ENCODE data around the gene TEDC1.

Gene TEDC1

DNA sequence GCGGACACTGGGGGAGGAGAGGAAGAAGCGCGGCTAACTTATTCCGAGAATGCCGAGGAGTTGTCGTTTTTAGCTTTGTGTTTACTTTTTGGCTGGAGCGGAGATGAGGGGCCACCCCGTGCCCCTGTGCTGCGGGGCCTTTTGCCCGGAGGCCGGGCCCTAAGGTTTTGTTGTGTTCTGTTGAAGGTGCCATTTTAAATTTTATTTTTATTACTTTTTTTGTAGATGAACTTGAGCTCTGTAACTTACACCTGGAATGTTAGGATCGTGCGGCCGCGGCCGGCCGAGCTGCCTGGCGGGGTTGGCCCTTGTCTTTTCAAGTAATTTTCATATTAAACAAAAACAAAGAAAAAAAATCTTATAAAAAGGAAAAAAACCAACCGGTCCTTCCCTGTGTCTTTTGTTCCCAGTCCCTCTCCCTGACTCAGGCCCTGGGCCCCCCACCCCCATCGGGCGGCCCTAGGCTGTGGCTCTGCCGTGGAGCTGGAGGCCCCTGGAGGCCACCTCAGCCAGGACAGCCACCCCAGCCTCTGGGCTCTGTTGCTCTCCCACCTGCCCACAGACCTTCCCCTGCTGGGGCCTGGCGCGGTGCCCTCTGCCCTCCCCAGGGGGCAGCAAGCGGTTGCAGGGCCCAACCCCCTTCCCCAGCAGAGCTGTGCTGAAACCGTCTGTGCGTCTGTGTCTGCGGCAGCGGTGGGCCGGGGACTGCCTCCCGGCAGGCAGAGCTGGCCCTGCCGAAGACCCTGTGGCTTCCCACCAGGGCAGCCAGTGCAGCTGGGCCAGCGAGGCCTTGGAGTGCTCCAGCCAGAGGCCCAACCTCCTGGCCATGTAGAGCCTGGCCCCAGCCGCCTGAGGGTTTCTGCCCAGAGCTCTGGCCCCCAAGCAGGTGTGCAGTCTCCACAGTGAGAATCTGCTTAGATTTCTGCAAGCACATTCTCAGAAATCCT is 20.4 kb upstream of the TEDC1 start:
- Histone ChIP-seq H3K4me3 (ENCODE audit: insufficient read depth in 1 of 2, low read depth in 1 of 2, low read length in 2 of 2) (no peak overlapping the region), H2AK5ac (ENCODE audit: low read length, severe bottlenecking) (no peak overlapping the region), H3K79me1 (replicated peaks; ENCODE audit: low read length, poor library complexity, severe bottlenecking) (peaks cover 1% of the 10 kb centered on the region), H3K4ac (ENCODE audit: low read depth in 1 of 2, low read length in 2 of 2) (no peak overlapping the region), H3K4me1 (ENCODE audit: control insufficient read depth, insufficient read depth, low read depth, low read length) (peaks cover 79% of the 10 kb centered on the region), H4K91ac (ENCODE audit: low read length) (peak overlapping the region; percentile 31), H3K18ac (ENCODE audit: low read depth in 1 of 2, low read length in 2 of 2) (no peak overlapping the region), H2BK120ac (ENCODE audit: low read depth, low read length) (no peak overlapping the region), H3K23ac (ENCODE audit: low read length in 2 of 2) (no peak overlapping the region), H3K36me3 (ENCODE audit: control insufficient read depth in 1 of 2, insufficient read depth in 2 of 2, low read depth in 1 of 2, low read length in 2 of 2) (peaks cover 15 to 65% of the 10 kb centered on the region in 2 experiments), H2AFZ (ENCODE audit: low read depth, low read length) (no peak overlapping the region), H3K4me2 (ENCODE audit: low read length, poor library complexity, severe bottlenecking) (peak overlapping the region; percentile 27), H4K8ac (ENCODE audit: low read length) (no peak overlapping the region), H2BK12ac (ENCODE audit: low read length in 2 of 2) (no peak overlapping the region), H3K9me3 (ENCODE audit: control insufficient read depth, low read length) (no peaks in the 10 kb centered on the region), H3K27me3 (ENCODE audit: control insufficient read depth in 1 of 2, insufficient read depth in 1 of 2, low read length in 2 of 2) (peaks cover 5 to 6% of the 10 kb centered on the region in 2 experiments), H2BK15ac (ENCODE audit: low read depth, poor library complexity, severe bottlenecking) (no peak overlapping the region), H3K27ac (ENCODE audit: low read length, poor library complexity, severe bottlenecking) (peak overlapping the region; percentile 18), H2BK5ac (ENCODE audit: low read depth, low read length, poor library complexity, severe bottlenecking) (no peak overlapping the region), H3K9ac (ENCODE audit: low read length) (no peak overlapping the region), H3K14ac (ENCODE audit: low read length in 2 of 2) (no peak overlapping the region)
- 86% methylated on average over 29 of the region's 34 CpGs for WGBS
- DNase-seq, result no peak

DNA sequence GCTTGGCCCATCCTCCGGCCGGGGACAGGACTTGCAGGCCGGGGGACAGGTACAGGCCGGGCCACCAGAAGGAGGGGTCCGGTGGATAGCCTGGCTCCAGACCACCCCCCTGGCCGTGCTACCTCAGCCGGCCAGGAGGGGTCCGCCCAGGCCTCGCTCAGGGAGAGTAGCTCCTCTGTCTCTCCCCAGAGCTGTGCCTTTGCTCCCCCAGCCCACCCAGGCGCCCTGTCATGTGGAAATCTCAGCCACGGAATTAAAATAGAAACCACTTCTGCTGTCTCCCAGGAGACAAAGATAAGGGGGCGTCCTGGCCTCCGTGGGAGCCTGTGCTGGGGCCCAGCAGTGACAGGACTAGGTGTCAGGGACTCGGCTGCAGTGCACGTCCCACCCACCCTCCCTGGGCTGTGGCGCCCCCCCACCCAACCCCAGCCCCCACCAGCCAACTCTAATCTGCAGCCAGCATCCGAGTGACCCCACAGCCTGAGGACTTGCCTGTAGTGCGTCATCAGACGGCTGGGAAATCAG is 19.7 kb upstream of the TEDC1 start:
- Histone ChIP-seq H3K9me3 (ENCODE audit: control insufficient read depth, low read length) (no peaks in the 10 kb centered on the region), H3K9ac (ENCODE audit: low read length) (no peak overlapping the region), H3K36me3 (ENCODE audit: control insufficient read depth in 1 of 2, insufficient read depth in 2 of 2, low read depth in 1 of 2, low read length in 2 of 2) (peaks cover 14 to 58% of the 10 kb centered on the region in 2 experiments), H3K4me2 (ENCODE audit: low read length, poor library complexity, severe bottlenecking) (no peak overlapping the region), H2BK12ac (ENCODE audit: low read length in 2 of 2) (no peak overlapping the region), H2BK15ac (ENCODE audit: low read depth, poor library complexity, severe bottlenecking) (no peak overlapping the region), H2AK5ac (ENCODE audit: low read length, severe bottlenecking) (no peak overlapping the region), H2AFZ (ENCODE audit: low read depth, low read length) (no peak overlapping the region), H3K27me3 (ENCODE audit: control insufficient read depth in 1 of 2, insufficient read depth in 1 of 2, low read length in 2 of 2) (peaks cover 10 to 13% of the 10 kb centered on the region in 2 experiments), H2BK5ac (ENCODE audit: low read depth, low read length, poor library complexity, severe bottlenecking) (no peak overlapping the region), H4K8ac (ENCODE audit: low read length) (no peak overlapping the region), H3K18ac (ENCODE audit: low read depth in 1 of 2, low read length in 2 of 2) (no peak overlapping the region), H3K4me3 (ENCODE audit: insufficient read depth in 1 of 2, low read depth in 1 of 2, low read length in 2 of 2) (no peak overlapping the region), H3K23ac (ENCODE audit: low read length in 2 of 2) (no peak overlapping the region), H3K14ac (ENCODE audit: low read length in 2 of 2) (no peak overlapping the region), H3K4me1 (ENCODE audit: control insufficient read depth, insufficient read depth, low read depth, low read length) (peaks cover 79% of the 10 kb centered on the region), H3K27ac (ENCODE audit: low read length, poor library complexity, severe bottlenecking) (no peak overlapping the region), H3K79me1 (replicated peaks; ENCODE audit: low read length, poor library complexity, severe bottlenecking) (no peaks in the 10 kb centered on the region), H3K4ac (ENCODE audit: low read depth in 1 of 2, low read length in 2 of 2) (no peak overlapping the region), H2BK120ac (ENCODE audit: low read depth, low read length) (no peak overlapping the region), H4K91ac (ENCODE audit: low read length) (no peak overlapping the region)
- peak; percentile 52 for DNase-seq
- 54% methylated on average over 18 of the region's 19 CpGs for WGBS

DNA sequence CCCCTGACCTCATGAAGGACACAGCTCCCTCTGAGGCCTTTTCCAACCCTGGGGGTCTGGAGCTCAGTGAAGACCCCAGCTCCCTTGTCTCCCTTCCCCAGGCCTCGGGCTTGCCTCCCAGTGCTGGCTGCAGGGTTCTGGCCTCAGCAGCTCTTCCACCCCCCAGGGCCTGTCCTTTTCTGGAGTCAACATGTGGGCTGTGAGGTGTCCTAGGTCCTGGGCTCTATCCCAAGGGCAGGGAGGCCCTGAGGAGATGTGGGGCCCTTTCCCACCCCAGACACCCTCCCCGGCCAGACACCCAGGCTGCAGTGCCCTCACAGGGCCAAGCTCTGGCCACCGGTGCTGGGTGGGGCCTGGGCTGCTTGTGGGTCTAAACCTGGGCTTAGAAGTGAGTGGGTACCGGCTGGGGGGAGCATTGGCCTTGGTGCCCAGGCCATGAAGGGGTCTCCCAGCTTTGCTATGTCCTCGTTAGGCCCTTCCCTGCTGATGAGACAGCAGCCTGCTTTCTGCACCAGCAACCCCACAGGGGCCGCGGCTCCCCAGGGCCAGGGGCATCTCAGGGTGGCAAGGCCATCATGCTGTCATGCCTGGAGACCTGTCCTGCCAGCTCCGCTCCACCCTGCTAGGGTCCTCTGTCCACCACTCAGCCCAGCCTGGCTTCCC is 19.1 kb upstream of the TEDC1 start:
- no peak for DNase-seq
- Histone ChIP-seq H3K23ac (ENCODE audit: low read length in 2 of 2) (no peak overlapping the region), H3K36me3 (ENCODE audit: control insufficient read depth in 1 of 2, insufficient read depth in 2 of 2, low read depth in 1 of 2, low read length in 2 of 2) (peaks cover 14 to 52% of the 10 kb centered on the region in 2 experiments), H2BK120ac (ENCODE audit: low read depth, low read length) (no peak overlapping the region), H3K18ac (ENCODE audit: low read depth in 1 of 2, low read length in 2 of 2) (no peak overlapping the region), H4K8ac (ENCODE audit: low read length) (no peak overlapping the region), H4K91ac (ENCODE audit: low read length) (no peak overlapping the region), H2AK5ac (ENCODE audit: low read length, severe bottlenecking) (no peak overlapping the region), H3K27ac (ENCODE audit: low read length, poor library complexity, severe bottlenecking) (no peak overlapping the region), H2BK5ac (ENCODE audit: low read depth, low read length, poor library complexity, severe bottlenecking) (no peak overlapping the region), H2BK12ac (ENCODE audit: low read length in 2 of 2) (no peak overlapping the region), H2BK15ac (ENCODE audit: low read depth, poor library complexity, severe bottlenecking) (no peak overlapping the region), H3K4me3 (ENCODE audit: insufficient read depth in 1 of 2, low read depth in 1 of 2, low read length in 2 of 2) (no peak overlapping the region), H3K9ac (ENCODE audit: low read length) (no peak overlapping the region), H3K9me3 (ENCODE audit: control insufficient read depth, low read length) (no peaks in the 10 kb centered on the region), H3K4ac (ENCODE audit: low read depth in 1 of 2, low read length in 2 of 2) (no peak overlapping the region), H3K4me1 (ENCODE audit: control insufficient read depth, insufficient read depth, low read depth, low read length) (peaks cover 81% of the 10 kb centered on the region), H2AFZ (ENCODE audit: low read depth, low read length) (no peak overlapping the region), H3K27me3 (ENCODE audit: control insufficient read depth in 1 of 2, insufficient read depth in 1 of 2, low read length in 2 of 2) (peaks cover 13 to 15% of the 10 kb centered on the region in 2 experiments), H3K4me2 (ENCODE audit: low read length, poor library complexity, severe bottlenecking) (no peak overlapping the region), H3K79me1 (replicated peaks; ENCODE audit: low read length, poor library complexity, severe bottlenecking) (no peaks in the 10 kb centered on the region), H3K14ac (ENCODE audit: low read length in 2 of 2) (no peak overlapping the region)
- WGBS, result 90% methylated on average over 7 of the region's 8 CpGs

DNA sequence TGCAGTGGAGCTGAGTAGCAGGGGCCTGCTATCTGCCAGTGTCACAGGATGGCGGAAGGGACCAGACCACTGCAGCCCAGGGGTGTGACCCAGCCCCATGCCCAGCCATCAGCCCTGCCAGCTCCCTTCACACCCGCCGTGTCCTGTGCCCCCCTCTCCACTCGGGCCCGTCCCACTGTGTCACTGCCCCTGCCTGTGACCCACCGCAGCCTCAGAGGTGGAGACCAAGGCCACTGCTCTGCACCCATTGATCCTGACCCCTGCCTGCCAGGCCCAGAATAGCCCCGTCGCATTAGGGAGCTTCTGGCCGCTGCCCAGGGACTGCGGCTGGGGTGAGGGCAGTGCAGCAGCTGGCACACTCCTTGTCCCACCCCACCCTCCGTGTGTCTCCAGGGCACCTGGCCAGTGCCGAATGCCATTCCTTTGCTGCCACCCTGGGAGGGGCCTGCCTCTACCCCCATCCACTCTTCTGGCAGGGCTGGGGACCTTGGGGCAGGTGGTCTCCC is 18.5 kb upstream of the TEDC1 start:
- Histone ChIP-seq H3K18ac (ENCODE audit: low read depth in 1 of 2, low read length in 2 of 2) (peak overlapping the region in 1 of 2 experiments; percentile 8), H4K91ac (ENCODE audit: low read length) (peak overlapping the region; percentile 46), H2BK15ac (ENCODE audit: low read depth, poor library complexity, severe bottlenecking) (no peak overlapping the region), H3K14ac (ENCODE audit: low read length in 2 of 2) (peak overlapping the region in 1 of 2 experiments; percentile 9), H2AFZ (ENCODE audit: low read depth, low read length) (no peak overlapping the region), H2BK120ac (ENCODE audit: low read depth, low read length) (no peak overlapping the region), H2BK5ac (ENCODE audit: low read depth, low read length, poor library complexity, severe bottlenecking) (no peak overlapping the region), H3K9ac (ENCODE audit: low read length) (no peak overlapping the region), H3K4me2 (ENCODE audit: low read length, poor library complexity, severe bottlenecking) (no peak overlapping the region), H2AK5ac (ENCODE audit: low read length, severe bottlenecking) (no peak overlapping the region), H3K79me1 (replicated peaks; ENCODE audit: low read length, poor library complexity, severe bottlenecking) (no peaks in the 10 kb centered on the region), H3K4ac (ENCODE audit: low read depth in 1 of 2, low read length in 2 of 2) (no peak overlapping the region), H3K27me3 (ENCODE audit: control insufficient read depth in 1 of 2, insufficient read depth in 1 of 2, low read length in 2 of 2) (peaks cover 13 to 15% of the 10 kb centered on the region in 2 experiments), H3K4me3 (ENCODE audit: insufficient read depth in 1 of 2, low read depth in 1 of 2, low read length in 2 of 2) (no peak overlapping the region), H3K9me3 (ENCODE audit: control insufficient read depth, low read length) (no peaks in the 10 kb centered on the region), H2BK12ac (ENCODE audit: low read length in 2 of 2) (peak overlapping the region in 1 of 2 experiments; percentile 21), H3K23ac (ENCODE audit: low read length in 2 of 2) (no peak overlapping the region), H3K36me3 (ENCODE audit: control insufficient read depth in 1 of 2, insufficient read depth in 2 of 2, low read depth in 1 of 2, low read length in 2 of 2) (peaks cover 14 to 46% of the 10 kb centered on the region in 2 experiments), H3K27ac (ENCODE audit: low read length, poor library complexity, severe bottlenecking) (no peak overlapping the region), H4K8ac (ENCODE audit: low read length) (no peak overlapping the region), H3K4me1 (ENCODE audit: control insufficient read depth, insufficient read depth, low read depth, low read length) (peaks cover 82% of the 10 kb centered on the region)
- DNase-seq, result no peak
- 96% methylated on average over 12 of the region's 12 CpGs for WGBS
